22Rv1 (cell line): ENCODE data around the gene ZRANB3.

Experiments used
- CTCF ChIP-seq: fragments of 450-650 bp; IDR thresholded peaks from 2 replicates; pipeline ENCODE4 v1.5.1; 2017; ENCODE audit warnings: mild to moderate bottlenecking
- ZFX ChIP-seq: fragments of 450-650 bp; IDR thresholded peaks from 2 replicates; pipeline ENCODE4 v1.6.1; 2017; ENCODE audit warnings: antibody characterized with exemption, borderline replicate concordance

- no peak for TF ChIP-seq CTCF
- TF ChIP-seq ZFX = no peak
Measured at GRCh38 chr2:135525786-135526185, 5.2 kb downstream of the ZRANB3 start.
